Trophoblast cell (in vitro differentiated cells and primary cell): ENCODE measurements around the gene NPR3.

Experiments
- DNase-seq, 2 donors: peaks; one replicate each; pipeline ENCODE4 v3.0.0-alpha.2; 2016
- H2AFZ ChIP-seq: 2 replicates; pipeline ENCODE4 v1.6.1; 2013; ENCODE audit warnings: low read length, moderate library complexity, mild to moderate bottlenecking; ENCODE audit not compliant: insufficient read depth, poor library complexity
- H2AK5ac ChIP-seq: 2 replicates; pipeline ENCODE4 v1.6.1; 2013; ENCODE audit warnings: mild to moderate bottlenecking, low read length
- H2BK120ac ChIP-seq: 2 replicates; pipeline ENCODE4 v1.6.1; 2013; ENCODE audit warnings: low read length, mild to moderate bottlenecking, moderate library complexity; ENCODE audit not compliant: insufficient read depth, poor library complexity
- H2BK12ac ChIP-seq: 2 replicates; pipeline ENCODE4 v1.6.1; 2013; ENCODE audit warnings: mild to moderate bottlenecking, low read length, moderate library complexity
- H2BK5ac ChIP-seq: 2 replicates; pipeline ENCODE4 v1.6.1; 2013; ENCODE audit warnings: low read length, low read depth, moderate library complexity, mild to moderate bottlenecking; ENCODE audit not compliant: poor library complexity
- H3K14ac ChIP-seq: 2 replicates; pipeline ENCODE4 v1.6.1; 2013; ENCODE audit warnings: mild to moderate bottlenecking, low read length
- H3K18ac ChIP-seq: 2 replicates; pipeline ENCODE4 v1.6.1; 2013; ENCODE audit warnings: mild to moderate bottlenecking, low read length
- H3K23ac ChIP-seq: 2 replicates; pipeline ENCODE4 v1.6.1; 2013; ENCODE audit warnings: low read length
- H3K27ac ChIP-seq: 2 replicates; pipeline ENCODE4 v1.5.1; 2013; ENCODE audit warnings: low read depth, mild to moderate bottlenecking, inconsistent platforms, low read length, moderate library complexity
- H3K27me3 ChIP-seq: 2 replicates; pipeline ENCODE4 v1.6.1; 2013; ENCODE audit warnings: inconsistent platforms, mild to moderate bottlenecking, low read length, moderate library complexity; ENCODE audit not compliant: insufficient read depth
- H3K36me3 ChIP-seq, 2 experiments: 1 replicate in 1 of 2; 2 replicates in 1 of 2; pipeline ENCODE4 v1.6.1; 2013; ENCODE audit warnings: low read length in 2 of 2, mild to moderate bottlenecking in 2 of 2, moderate library complexity in 1 of 2; ENCODE audit not compliant: insufficient read depth in 2 of 2, control insufficient read depth in 1 of 2
- H3K4ac ChIP-seq: 2 replicates; pipeline ENCODE4 v1.6.1; 2013; ENCODE audit warnings: low read depth, mild to moderate bottlenecking, low read length, moderate library complexity
- H3K4me1 ChIP-seq, 2 experiments: 1 replicate in 1 of 2; 2 replicates in 1 of 2; pipeline ENCODE4 v1.6.1; 2013; ENCODE audit warnings: low read length in 2 of 2, mild to moderate bottlenecking in 2 of 2, moderate library complexity in 1 of 2; ENCODE audit not compliant: insufficient read depth in 2 of 2, control insufficient read depth in 1 of 2
- H3K4me2 ChIP-seq: 2 replicates; pipeline ENCODE4 v1.6.1; 2013; ENCODE audit warnings: inconsistent platforms, mild to moderate bottlenecking, low read length, moderate library complexity
- H3K4me3 ChIP-seq: 2 replicates; pipeline ENCODE4 v1.5.1; 2013; ENCODE audit warnings: mild to moderate bottlenecking, low read depth, low read length, inconsistent platforms
- H3K79me1 ChIP-seq: one replicate; pipeline ENCODE4 v1.6.1; 2013; ENCODE audit warnings: low read length
- H3K79me2 ChIP-seq: 2 replicates; pipeline ENCODE4 v1.6.1; 2013; ENCODE audit warnings: low read length, mild to moderate bottlenecking; ENCODE audit not compliant: control insufficient read depth, insufficient read depth, poor library complexity
- H3K9ac ChIP-seq: 2 replicates; pipeline ENCODE4 v1.6.1; 2013; ENCODE audit warnings: mild to moderate bottlenecking, low read length
- H3K9me3 ChIP-seq: 2 replicates; pipeline ENCODE4 v1.6.1; 2013; ENCODE audit warnings: low read depth, mild to moderate bottlenecking, control low read depth, inconsistent platforms, low read length; ENCODE audit not compliant: insufficient read depth
- H4K12ac ChIP-seq: 2 replicates; pipeline ENCODE4 v1.6.1; 2013; ENCODE audit warnings: low read depth, mild to moderate bottlenecking, low read length, moderate library complexity
- H4K8ac ChIP-seq: 2 replicates; pipeline ENCODE4 v1.6.1; 2013; ENCODE audit warnings: low read depth, mild to moderate bottlenecking, low read length, moderate library complexity
- H4K91ac ChIP-seq: one replicate; pipeline ENCODE4 v1.6.1; 2013; ENCODE audit warnings: low read depth, mild to moderate bottlenecking, low read length, moderate library complexity
- WGBS: extraction: QIAGEN DNeasy Blood & Tissue Kit; methylation state at CpG from one replicate; pipeline ENCODE4 v1.1.7; 2013; ENCODE audit warnings: missing lambda C conversion rate; ENCODE audit not compliant: insufficient read length, insufficient coverage; ENCODE audit errors: extremely low coverage; 5-methylcytosine and 5-hydroxymethylcytosine counted together

Gene NPR3

DNA sequence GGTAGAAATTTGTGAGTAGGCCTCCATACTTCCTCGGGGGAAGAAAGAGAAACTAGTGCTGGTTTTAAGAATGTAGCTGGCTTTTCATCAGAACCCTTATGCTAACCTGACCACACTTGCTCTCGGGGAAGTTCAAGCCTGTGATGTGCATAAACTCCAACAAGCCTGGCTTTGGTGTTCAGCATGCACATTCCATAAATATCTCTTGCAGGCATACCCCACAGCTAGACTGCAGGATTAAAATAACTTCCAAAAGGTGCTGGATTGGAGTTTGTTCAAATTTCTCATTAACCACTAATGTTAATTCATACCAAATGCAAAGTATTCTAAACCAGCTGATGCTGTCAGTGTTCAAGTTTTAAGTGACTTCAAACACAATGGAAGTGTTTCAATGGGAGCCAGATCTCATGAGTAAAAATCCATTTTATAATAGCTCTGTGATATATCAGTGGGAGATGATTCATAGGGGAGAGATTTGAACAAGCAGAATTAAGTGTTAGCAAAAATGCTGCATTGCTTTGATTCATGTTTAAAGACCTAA lies 79.4 kb downstream of the NPR3 start:
- H3K23ac ChIP-seq: no peak overlapping the region
- H4K8ac ChIP-seq: no peak overlapping the region
- H2BK12ac ChIP-seq: no peak overlapping the region
- H3K4ac ChIP-seq: no peak overlapping the region
- peak; percentile 4 to 7 for DNase-seq
- no peak overlapping the region for H3K14ac ChIP-seq
- no peaks in the 10 kb centered on the region for H3K27me3 ChIP-seq
- no peak overlapping the region for H4K91ac ChIP-seq
- no peak overlapping the region for H3K4me3 ChIP-seq
- no peaks in the 10 kb centered on the region for H3K79me2 ChIP-seq
- no peaks in the 10 kb centered on the region for H3K4me1 ChIP-seq
- H2AK5ac ChIP-seq: no peak overlapping the region
- no peak overlapping the region for H3K18ac ChIP-seq
- no peak overlapping the region for H3K4me2 ChIP-seq
- H3K27ac ChIP-seq: no peak overlapping the region
- no peak overlapping the region for H2AFZ ChIP-seq
- no peak overlapping the region for H2BK5ac ChIP-seq
- no peaks in the 10 kb centered on the region for H3K36me3 ChIP-seq
- no peak overlapping the region for H2BK120ac ChIP-seq
- no peak overlapping the region for H3K9ac ChIP-seq
- no peak overlapping the region for H4K12ac ChIP-seq
- no peaks in the 10 kb centered on the region for H3K9me3 ChIP-seq
- H3K79me1 ChIP-seq: no peaks in the 10 kb centered on the region
- WGBS: no CpG with 5 or more reads among the region's 2 CpGs

DNA sequence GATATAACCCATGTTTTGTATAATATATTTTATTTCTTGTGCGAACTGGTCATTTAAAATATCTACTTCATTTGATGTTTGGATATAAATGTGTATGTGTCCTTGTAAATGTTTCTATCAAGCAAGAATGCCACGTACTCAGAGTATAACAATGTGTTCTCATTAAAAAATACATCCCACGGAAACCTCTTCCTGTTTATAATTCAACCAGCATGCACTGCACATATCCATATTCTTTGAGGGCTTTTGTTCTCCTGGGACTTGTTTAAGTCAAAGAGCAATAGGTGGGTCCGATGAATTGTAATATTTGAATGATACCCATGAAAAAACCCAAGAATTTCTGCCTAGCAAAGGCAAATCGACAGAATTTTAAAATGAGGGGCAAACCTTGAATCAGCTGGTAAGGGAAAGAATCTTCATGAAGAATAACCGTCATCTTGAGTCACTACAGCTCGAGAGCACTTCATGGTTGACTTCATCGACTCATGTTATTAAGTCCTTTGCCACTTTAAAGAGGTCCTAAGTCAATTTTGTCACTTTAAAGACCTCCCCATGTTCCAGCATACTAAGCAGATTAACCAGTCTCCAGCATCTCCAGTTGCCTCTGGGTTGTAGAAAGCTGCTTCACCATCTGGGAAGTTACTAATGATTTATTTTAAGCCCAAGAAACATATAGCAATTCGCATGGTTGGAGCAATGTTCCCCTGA lies 80.6 kb downstream of the NPR3 start:
- Histone ChIP-seq H3K14ac (no peak overlapping the region), H3K27me3 (no peaks in the 10 kb centered on the region), H3K9ac (no peak overlapping the region), H3K79me2 (no peaks in the 10 kb centered on the region), H3K4me1 (no peaks in the 10 kb centered on the region), H3K27ac (no peak overlapping the region), H3K4ac (no peak overlapping the region), H2AFZ (no peak overlapping the region), H3K9me3 (no peaks in the 10 kb centered on the region), H3K4me3 (no peak overlapping the region), H4K12ac (no peak overlapping the region), H4K8ac (no peak overlapping the region), H2BK12ac (no peak overlapping the region), H3K4me2 (no peak overlapping the region), H3K18ac (no peak overlapping the region), H3K23ac (no peak overlapping the region), H4K91ac (no peak overlapping the region), H3K79me1 (no peaks in the 10 kb centered on the region), H2BK5ac (no peak overlapping the region), H3K36me3 (no peaks in the 10 kb centered on the region), H2BK120ac (no peak overlapping the region), H2AK5ac (no peak overlapping the region)
- DNase-seq: no peak
- no CpG with 5 or more reads among the region's 9 CpGs for WGBS

GRCh38 chr5:32794086-32794485 lies 83.0 kb downstream of the NPR3 start:
- no peak overlapping the region for H2BK120ac ChIP-seq
- H3K79me2 ChIP-seq: no peaks in the 10 kb centered on the region
- H3K4ac ChIP-seq: no peak overlapping the region
- no peak overlapping the region for H2AK5ac ChIP-seq
- H3K27me3 ChIP-seq: no peaks in the 10 kb centered on the region
- no peaks in the 10 kb centered on the region for H3K9me3 ChIP-seq
- no peaks in the 10 kb centered on the region for H3K79me1 ChIP-seq
- no peak overlapping the region for H3K14ac ChIP-seq
- H2BK12ac ChIP-seq: no peak overlapping the region
- no peaks in the 10 kb centered on the region for H3K36me3 ChIP-seq
- no peak overlapping the region for H3K9ac ChIP-seq
- no peak overlapping the region for H3K4me3 ChIP-seq
- H3K23ac ChIP-seq: no peak overlapping the region
- no CpG with 5 or more reads among the region's 1 CpG for WGBS
- no peak overlapping the region for H3K27ac ChIP-seq
- H2BK5ac ChIP-seq: no peak overlapping the region
- DNase-seq: no peak
- no peak overlapping the region for H4K12ac ChIP-seq
- no peak overlapping the region for H2AFZ ChIP-seq
- H3K4me2 ChIP-seq: no peak overlapping the region
- H4K91ac ChIP-seq: no peak overlapping the region
- H3K4me1 ChIP-seq: no peaks in the 10 kb centered on the region
- H3K18ac ChIP-seq: no peak overlapping the region
- no peak overlapping the region for H4K8ac ChIP-seq

DNA sequence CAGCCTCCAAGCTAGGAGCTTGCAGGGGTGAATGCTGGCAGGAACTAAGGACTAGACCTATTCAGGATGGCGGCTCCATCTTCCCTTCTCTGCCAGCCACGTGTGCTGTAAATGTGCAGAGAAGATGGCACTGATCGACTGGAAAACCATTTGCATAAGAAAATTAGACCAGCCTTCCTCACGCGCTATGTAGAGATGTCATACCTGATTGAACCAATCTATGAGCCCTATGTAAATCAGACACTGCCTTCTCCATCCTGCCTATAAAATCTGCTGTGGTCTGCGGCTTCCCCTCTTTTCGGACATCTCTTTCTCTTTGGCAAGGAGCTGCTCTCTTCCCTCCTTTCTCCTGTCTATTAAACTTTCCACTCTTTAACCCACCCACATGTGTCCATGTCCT lies 91.6 kb downstream of the NPR3 start:
- no peak overlapping the region for H2AK5ac ChIP-seq

More for the DNA sequence above, 91.6 kb downstream of the NPR3 start:
- Histone ChIP-seq H3K4me3 (no peak overlapping the region), H3K4me2 (no peak overlapping the region), H3K79me2 (no peaks in the 10 kb centered on the region), H3K4me1 (peaks cover 0 to 3% of the 10 kb centered on the region in 2 experiments), H4K91ac (no peak overlapping the region), H2AFZ (no peak overlapping the region), H2BK120ac (no peak overlapping the region), H3K9me3 (peaks cover 2% of the 10 kb centered on the region), H2BK12ac (no peak overlapping the region), H2BK5ac (no peak overlapping the region), H4K8ac (no peak overlapping the region), H3K23ac (no peak overlapping the region), H3K14ac (no peak overlapping the region), H3K36me3 (no peaks in the 10 kb centered on the region), H4K12ac (no peak overlapping the region), H3K18ac (no peak overlapping the region), H3K9ac (no peak overlapping the region), H3K4ac (no peak overlapping the region), H3K27ac (no peak overlapping the region), H3K27me3 (no peaks in the 10 kb centered on the region), H3K79me1 (no peaks in the 10 kb centered on the region)
- WGBS: no CpG with 5 or more reads among the region's 7 CpGs
- DNase-seq: no peak
